Fibroblast of mammary gland (primary cell): Measurements from ENCODE around the gene TRAF7.
"Not testable (repeated sequence)": the region's sequence is repeated elsewhere in the genome, so short reads cannot be mapped to it uniquely, and the experiment has no call there.

Experiments
- DNase-seq: peaks from one replicate; pipeline ENCODE4 v3.0.0-alpha.2; 2010; ENCODE audit warnings: low read depth
- H3K4me3 ChIP-seq: 2 replicates; pipeline ENCODE4 v1.5.1; 2011; ENCODE audit warnings: low read depth, mild to moderate bottlenecking, low read length, moderate library complexity; ENCODE audit not compliant: control insufficient read depth
- CTCF ChIP-seq: conservative IDR thresholded peaks from 2 replicates; pipeline ENCODE4 v1.5.1; 2011; ENCODE audit warnings: low read depth, low read length, inconsistent platforms; ENCODE audit not compliant: control insufficient read depth, insufficient read depth

TRAF7 gene

GRCh38 chr16:2196162-2196980, 40.8 kb downstream of the TRAF7 start, which contains the start of gene CASKIN1:
Gene CASKIN1, minus strand, starts transcription at chr16:2196605. Its CDS starts 173 bp downstream, at chr16:2196432.
- DNase-seq, result no peak
- H3K4me3 ChIP-seq, result no peak within 1 kb of the TSS
- no peak for TF ChIP-seq CTCF

GRCh38 chr16:2196981-2197511, 41.5 kb downstream of the TRAF7 start:
- H3K4me3 ChIP-seq, result no peak overlapping the region

GRCh38 chr16:2197765-2198164, 42.2 kb downstream of the TRAF7 start:
- no peak overlapping the region for H3K4me3 ChIP-seq
- no peak for DNase-seq
- TF ChIP-seq CTCF, result no peak

More at GRCh38 chr16:2196981-2197511, 41.5 kb downstream of the TRAF7 start:
- TF ChIP-seq CTCF, result no peak
- no peak for DNase-seq

GRCh38 chr16:2198283-2198682, 42.7 kb downstream of the TRAF7 start:
- TF ChIP-seq CTCF, result no peak
- H3K4me3 ChIP-seq, result no peak overlapping the region
- DNase-seq, result no peak

- H3K4me3 ChIP-seq, result no peak overlapping the region
- DNase-seq, result no peak
- TF ChIP-seq CTCF, result no peak
These were observed 43.5 kb downstream of the TRAF7 start for GRCh38 chr16:2199095-2199494.

GRCh38 chr16:2199621-2200139, 44.1 kb downstream of the TRAF7 start:
- DNase-seq, result no peak
- H3K4me3 ChIP-seq, result no peak overlapping the region
- TF ChIP-seq CTCF, result no peak

- TF ChIP-seq CTCF, result no peak
- H3K4me3 ChIP-seq, result no peak overlapping the region
- DNase-seq, result no peak
These were observed 44.7 kb downstream of the TRAF7 start for GRCh38 chr16:2200313-2200712.

- DNase-seq, H3K4me3 ChIP-seq: not testable (repeated sequence)
These were observed 47.6 kb downstream of the TRAF7 start for GRCh38 chr16:2203119-2203688.
